Measurements from ENCODE around the gene RHOT2. TPM values are rescaled to one million over a fixed set of nuclear protein-coding genes. Genes with fewer than 3 reads are reported as not detected.

RHOT2 gene
- total RNA-seq, 1 donor from 2014 or later: 26.4 TPM

DNA sequence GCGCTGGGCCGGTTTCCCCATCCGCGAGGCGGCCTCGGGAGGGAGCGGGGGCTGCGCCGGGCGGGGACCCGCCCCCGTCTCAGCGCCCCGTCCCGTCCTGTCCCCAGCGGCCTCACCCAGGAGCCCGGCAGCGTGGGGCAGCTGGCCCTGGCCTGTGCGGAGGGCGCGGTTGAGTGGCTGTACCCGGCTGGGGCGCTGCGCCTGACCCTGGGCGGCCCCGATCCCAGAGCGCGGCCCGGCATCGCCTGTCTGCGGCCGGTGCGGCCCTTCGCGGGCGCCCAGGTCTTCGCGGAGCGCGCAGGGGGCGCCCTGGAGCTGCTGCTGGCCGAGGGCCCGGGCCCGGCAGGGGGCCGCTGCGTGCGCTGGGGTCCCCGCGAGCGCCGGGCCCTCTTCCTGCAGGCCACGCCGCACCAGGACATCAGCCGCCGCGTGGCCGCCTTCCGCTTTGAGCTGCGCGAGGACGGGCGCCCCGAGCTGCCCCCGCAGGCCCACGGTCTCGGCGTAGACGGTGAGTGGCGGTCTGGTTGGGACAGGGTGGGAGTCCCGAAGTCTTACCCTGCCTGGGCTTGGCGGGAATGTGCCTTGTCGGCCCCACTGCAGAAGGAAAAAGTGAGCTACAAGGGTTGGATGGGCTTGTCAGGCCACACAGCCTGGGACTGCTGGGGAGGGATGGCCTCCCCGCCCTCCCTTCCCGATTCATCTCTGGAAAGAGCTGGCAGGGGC, 47.7 kb downstream of the RHOT2 start:
- no peak for DNase-seq

DNA sequence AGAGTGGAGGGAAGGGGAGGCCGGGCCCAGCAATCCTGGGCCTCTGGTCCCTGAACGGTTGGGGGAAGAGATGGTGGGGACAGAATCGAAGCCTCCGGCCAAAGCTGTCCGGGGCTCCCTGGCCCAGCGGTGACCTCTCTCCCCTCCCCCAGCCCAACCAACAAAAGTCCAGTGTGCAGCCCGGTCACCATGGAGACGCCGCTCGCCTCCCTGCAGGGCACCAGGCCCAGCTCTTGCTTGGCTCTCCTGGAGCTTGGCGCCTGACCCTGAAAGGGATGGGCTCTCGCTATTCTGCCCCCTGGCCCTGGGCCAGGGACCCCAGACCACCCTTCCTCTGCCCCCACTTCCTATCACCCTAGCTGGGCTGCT, 48.3 kb downstream of the RHOT2 start:
- no peak for DNase-seq

DNA sequence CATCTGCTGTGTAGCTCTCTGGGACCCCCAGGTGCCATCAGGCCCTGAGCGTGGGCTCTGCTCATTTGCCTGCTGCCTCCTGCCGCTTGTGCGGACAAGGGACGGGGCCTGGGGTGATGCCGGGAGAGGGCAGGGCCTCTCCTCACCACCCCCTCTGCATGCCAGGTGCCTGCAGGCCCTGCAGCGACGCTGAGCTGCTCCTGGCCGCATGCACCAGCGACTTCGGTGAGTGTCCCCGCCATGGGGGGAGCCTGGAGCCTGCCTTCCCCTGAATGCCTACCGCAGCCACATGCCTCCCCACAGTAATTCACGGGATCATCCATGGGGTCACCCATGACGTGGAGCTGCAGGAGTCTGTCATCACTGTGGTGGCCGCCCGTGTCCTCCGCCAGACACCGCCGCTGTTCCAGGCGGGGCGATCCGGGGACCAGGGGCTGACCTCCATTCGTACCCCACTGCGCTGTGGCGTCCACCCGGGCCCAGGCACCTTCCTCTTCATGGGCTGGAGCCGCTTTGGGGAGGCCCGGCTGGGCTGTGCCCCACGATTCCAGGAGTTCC, 48.9 kb downstream of the RHOT2 start:
- no peak for DNase-seq

DNA sequence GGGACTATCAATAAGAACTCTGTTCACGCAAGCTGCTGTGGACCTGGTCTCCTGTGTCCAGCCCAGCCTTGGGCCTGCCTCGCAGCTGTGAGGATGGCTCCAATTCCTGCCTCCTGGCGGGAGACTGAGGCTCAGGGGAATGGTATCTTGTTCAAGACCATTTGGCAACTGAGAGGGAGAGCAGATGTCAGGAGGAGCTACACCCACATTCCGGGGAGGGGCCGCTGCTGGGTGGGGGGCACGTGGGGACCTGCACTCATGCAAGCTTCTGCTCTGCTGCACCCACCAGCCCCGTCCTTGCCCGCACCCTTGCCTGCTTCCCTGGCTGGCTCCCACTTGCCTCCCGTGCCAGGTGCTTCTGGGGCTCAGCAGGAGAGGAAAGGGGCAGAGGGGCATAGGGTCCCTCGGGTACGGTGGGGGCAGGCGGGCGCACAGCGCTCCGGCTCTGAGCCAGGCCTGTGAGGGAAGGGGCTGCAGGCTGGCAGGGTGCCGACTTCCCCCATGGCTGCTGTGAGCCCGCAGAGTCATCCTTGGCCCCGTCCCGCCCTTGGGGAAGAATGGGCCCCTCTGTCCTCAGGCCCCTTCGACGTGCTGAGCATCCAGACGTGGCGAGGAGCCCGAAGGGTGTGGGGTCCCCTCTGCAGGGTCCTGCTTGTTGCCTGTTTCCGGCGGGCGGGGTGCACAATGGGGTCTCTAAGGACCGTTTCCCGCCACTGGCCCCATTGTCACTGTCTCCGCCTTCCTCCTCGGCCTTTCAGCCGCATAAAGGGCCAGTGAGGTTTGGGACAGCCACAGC, 49.7 kb downstream of the RHOT2 start:
- DNase-seq: no peak

DNA sequence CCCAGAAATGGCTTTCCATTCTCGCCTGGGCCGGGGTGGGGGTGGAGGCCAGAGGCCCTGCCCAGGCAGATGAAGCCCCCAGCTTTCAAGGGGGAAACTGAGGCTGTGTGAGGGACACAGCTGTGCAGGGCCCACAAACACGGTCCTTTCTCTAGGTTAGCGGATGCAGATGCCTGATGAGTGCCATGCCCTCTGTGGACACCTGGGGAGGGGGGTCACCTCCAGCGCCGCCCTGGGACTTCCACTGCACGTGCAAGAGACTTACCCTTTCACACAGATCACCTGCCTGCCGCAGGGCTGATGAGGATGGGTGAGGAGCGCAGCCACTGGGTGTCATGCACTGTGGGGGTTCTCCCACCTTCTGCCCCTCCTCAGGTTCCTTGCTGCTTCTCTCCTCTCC, 50.5 kb downstream of the RHOT2 start:
- no peak for DNase-seq

DNA sequence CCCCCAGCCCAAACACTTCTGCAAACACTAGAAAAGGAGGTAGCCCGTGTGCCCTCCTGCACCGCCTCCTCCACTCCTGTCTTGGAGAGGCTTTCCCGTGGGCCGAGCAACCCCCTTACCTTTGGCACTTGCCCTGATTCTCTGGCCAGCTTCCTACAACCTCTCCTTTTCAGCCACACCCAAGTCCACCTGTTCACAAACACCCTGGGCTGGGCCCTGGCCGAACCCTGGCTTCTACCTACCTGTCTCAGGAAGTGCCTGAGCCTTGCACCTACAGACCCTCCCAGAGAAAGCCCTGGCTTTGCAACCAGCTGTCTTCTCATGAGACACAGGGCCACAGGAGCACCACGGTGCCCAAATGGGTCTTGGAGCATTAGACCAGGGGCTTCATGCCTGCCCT, 51.0 kb downstream of the RHOT2 start:
- no peak for DNase-seq

DNA sequence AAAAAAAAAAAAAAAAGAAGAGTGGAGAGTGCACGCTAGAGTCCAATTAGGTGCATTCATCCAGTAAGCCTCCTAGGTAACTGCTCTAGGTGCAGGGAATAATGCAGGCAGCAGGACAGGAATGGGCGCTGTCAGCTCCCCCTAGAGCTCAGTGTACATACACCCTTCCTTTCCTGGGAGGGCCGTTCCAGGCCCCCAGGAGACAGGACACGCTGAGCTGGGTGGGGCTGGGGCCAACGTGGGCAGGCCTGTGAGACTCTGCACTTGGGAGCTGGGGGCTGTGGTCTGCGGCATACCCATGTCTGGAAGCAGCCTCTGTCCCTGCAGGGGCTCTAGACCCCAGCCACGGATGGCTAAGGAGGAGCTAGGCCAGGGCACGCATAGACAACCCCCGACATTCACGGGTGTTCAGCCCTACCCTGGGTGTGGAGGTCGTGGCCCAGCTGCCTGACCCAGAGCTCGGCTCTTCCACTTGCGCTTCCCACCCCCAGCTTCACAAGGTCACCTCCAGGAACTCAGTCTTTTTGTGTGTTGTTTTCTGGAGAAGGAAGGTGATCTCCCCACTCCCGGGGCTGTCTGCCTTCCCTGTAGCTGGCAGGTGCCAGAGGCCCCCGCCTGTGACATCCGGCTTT, 52.0 kb downstream of the RHOT2 start:
- no peak for DNase-seq

DNA sequence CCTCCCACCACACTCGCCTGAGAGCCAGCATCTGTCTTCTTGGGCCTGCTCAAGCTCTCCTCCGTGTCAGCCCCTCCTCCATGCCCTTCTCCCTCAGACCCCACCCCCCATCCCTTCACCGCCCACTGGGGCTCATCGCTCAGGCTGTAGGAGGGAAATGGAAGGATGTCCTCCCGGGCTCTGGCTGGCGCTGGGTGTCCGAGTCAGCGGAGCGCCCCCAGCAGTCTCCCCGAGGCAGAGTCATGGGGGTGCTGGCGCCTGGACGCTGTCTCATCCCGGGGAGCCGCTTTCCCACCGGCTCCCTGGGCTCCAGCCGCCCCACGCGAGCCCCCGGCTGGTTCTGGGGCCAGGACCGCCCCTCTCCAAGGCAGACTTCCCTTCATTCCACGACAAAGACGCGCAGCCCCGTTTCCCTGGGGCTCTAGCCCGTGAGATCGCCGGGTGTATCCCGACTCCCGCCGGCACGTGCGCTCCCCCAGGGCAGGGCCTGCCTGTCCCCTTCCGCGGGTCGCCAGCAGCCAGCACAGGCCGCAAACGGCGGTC, 52.6 kb downstream of the RHOT2 start:
- DNase-seq: peak; percentile 72

DNA sequence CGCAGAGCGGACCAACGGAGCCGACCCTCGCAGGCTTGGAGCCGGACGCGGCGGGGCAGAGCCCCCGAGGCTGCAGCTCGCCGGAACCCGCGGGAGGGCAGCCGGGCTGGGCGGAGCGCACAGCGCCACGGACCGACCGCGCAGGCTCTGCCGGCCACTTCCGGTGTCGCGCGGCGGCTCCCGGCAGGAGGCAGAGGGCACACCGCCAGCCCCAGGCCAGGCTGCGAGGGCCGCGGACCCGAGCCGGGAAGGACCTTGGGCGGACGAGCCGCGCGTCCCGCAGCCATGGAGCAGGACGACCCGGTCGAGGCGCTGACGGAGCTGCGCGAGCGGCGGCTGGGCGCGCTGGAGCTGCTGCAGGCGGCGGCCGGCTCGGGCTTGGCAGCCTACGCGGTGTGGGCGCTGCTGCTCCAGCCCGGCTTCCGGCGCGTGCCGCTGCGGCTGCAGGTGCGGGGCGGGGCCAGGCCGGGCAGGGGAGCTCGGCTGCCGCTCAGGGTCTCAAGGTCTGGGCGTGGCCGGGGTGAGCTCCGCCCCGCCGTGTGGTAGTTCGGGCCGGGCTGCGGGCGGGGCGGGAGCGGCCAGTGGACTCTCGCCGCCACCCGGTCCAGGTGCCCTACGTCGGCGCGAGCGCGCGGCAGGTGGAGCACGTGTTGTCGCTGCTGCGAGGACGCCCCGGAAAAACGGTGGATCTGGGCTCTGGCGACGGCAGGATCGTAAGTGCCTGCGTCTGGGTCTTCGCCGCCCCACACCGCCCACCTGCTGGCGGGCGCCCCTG, 53.2 kb downstream of the RHOT2 start, which contains the start of gene ANTKMT:
ANTKMT (plus strand) TSS at position 157 of the 775 bp plus-strand sequence; CDS start at position 286, 129 bp downstream.
- DNase-seq: peak; percentile 46

DNA sequence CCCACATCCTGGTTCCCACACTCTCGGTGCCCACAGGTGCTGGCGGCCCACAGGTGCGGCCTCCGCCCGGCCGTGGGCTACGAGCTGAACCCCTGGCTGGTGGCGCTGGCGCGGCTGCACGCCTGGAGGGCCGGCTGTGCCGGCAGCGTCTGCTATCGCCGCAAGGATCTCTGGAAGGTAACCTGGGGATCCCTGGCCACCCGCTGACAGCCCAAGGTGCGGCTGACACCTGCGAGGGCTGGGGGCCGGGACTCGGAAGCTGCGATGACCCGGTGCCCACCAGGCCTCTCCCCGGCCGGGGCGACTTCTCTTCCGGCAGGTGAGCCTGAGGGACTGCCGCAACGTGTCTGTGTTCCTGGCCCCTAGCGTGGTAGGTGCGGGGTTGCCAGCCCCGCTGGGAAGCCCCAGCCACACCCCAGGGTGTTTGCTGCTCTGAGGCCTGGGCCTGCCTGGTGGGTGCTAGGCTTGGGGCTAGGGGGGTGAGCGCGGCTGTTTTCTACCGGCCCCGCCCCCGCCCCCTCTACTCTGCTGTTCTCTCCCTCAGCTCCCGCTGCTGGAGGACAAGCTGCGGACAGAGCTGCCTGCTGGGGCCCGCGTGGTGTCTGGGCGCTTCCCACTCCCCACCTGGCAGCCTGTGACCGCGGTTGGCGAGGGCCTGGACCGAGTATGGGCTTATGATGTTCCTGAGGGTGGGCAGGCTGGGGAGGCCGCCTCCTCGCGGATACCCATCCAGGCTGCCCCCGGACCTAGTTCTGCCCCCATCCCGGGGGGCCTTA, 54.0 kb downstream of the RHOT2 start:
- no peak for DNase-seq

DNA sequence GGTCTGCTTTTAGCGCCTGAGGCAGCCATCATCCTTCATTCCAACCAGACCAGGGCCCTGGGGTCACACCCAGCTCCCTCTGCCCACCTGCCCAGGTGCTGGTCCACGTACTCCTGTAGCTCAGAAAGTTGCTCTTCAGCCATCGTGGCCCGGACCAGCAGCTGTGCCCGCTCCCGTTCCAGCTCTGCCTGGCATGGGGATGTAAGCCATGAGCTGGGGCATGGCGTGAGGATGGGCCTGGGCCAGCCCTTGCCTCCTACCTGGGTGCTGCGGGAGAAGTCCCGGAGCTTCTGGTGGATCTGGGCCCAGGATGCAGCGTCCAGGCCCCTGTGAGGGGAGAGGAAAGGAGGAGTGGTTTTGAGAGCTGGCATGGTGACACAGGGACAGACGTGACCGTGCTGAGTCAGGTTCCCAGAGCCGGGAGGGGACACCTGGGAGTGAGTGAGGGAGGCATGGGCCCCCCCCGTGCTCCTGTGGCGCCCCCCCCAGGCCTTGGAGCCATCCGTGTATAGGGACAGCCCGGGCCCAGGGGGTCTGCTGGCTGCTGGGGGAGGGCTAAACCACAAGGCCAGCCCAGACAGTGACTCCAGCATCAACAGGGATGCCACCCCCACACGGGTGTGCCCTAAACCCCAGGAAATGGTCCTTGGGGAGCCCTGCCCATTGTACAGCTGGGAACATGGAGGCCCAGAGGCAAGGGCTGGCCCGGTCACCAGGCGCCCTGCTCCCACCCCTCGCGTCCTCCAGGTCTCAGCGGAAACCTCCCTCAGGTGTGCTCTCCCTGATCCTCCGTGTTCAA, 55.1 kb downstream of the RHOT2 start:
- DNase-seq: no peak

DNA sequence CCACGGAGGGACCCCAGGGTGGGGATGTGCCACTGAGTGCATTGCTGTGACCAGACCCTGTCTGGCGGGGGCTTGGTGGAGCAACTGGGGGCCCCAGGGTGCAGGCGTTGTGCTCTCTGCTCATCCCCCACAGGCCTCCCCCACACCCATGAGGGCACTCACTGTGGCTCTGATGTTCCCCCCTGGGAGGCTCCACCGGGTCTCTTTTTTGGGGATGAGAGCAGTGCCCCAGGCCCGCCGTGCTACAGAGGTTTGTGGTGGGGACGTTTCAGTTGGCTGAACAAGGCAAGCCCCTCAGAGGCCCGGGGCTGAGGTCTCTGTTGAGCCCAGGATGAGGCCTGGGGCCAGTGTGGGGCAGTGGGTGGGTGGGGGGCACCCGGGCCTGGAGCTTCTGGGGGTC, 55.8 kb downstream of the RHOT2 start:
- no peak for DNase-seq

Other genes with a start within 250 kb of the RHOT2 start
- gene RAB11FIP3, start 242.5 kb upstream of the RHOT2 start, total RNA-seq: 17.2 TPM
- 10.2 TPM for gene CAPN15, start 140.4 kb upstream of the RHOT2 start, total RNA-seq
- gene PRR35, start 107.7 kb upstream of the RHOT2 start, total RNA-seq: not detected
- gene NHLRC4, start 101.1 kb upstream of the RHOT2 start, total RNA-seq: 0.59 TPM
- 10.4 TPM for gene PIGQ, start 98.2 kb upstream of the RHOT2 start, total RNA-seq
- gene RAB40C, start 78.1 kb upstream of the RHOT2 start, total RNA-seq: 14.8 TPM
- 0.20 TPM for gene WFIKKN1, start 37.1 kb upstream of the RHOT2 start, total RNA-seq
- gene METTL26, start 31.8 kb upstream of the RHOT2 start, total RNA-seq: 22.9 TPM
- 6.9 TPM for gene MCRIP2, start 26.3 kb upstream of the RHOT2 start, total RNA-seq
- gene WDR90, start 18.8 kb upstream of the RHOT2 start, total RNA-seq: 15.1 TPM
- gene RHBDL1, start 7.5 kb downstream of the RHOT2 start, total RNA-seq: 1.2 TPM
- 49.1 TPM for gene STUB1, start 12.3 kb downstream of the RHOT2 start, total RNA-seq
- gene JMJD8, start 16.2 kb downstream of the RHOT2 start, total RNA-seq: 18.1 TPM
- gene WDR24, start 22.3 kb downstream of the RHOT2 start, total RNA-seq: 2.3 TPM
- 0.30 TPM for gene FBXL16, start 37.7 kb downstream of the RHOT2 start, total RNA-seq
- gene METRN, start 47.0 kb downstream of the RHOT2 start, total RNA-seq: 6.2 TPM
- 6.3 TPM for gene ANTKMT, start 53.0 kb downstream of the RHOT2 start, total RNA-seq
- gene CCDC78, start 58.3 kb downstream of the RHOT2 start, total RNA-seq: 0.20 TPM
- 2.5 TPM for gene HAGHL, start 59.0 kb downstream of the RHOT2 start, total RNA-seq
- 41.2 TPM for gene CIAO3, start 72.9 kb downstream of the RHOT2 start, total RNA-seq
- gene MSLN, start 92.6 kb downstream of the RHOT2 start, total RNA-seq: 1.4 TPM
- 7.8 TPM for gene RPUSD1, start 120.2 kb downstream of the RHOT2 start, total RNA-seq
- gene CHTF18, start 120.5 kb downstream of the RHOT2 start, total RNA-seq: 10.1 TPM
- gene GNG13, start 132.6 kb downstream of the RHOT2 start, total RNA-seq: not detected

Data from skin of body (tissue), 2 donors.